HG03045 (cell line): ENCODE measurements around the gene HMCES.
"Not testable (repeated sequence)": the region's sequence is repeated elsewhere in the genome, so short reads cannot be mapped to it uniquely, and the experiment has no call there.

Experiments used
- ATAC-seq: cut with Tn5 transposase; IDR thresholded peaks from one replicate; pipeline ENCODE4 v1.9.1; 2021; ENCODE audit warnings: mild to moderate bottlenecking, moderate library complexity; ENCODE audit not compliant: unreplicated experiment

HMCES gene

GRCh38 chr3:129343643-129344360 lies 65.1 kb downstream of the HMCES start:
- ATAC-seq, result no peak

- ATAC-seq, result no peak
Observed at GRCh38 chr3:129344540-129345220, 66.0 kb downstream of the HMCES start.

- no peak for ATAC-seq
Observed at GRCh38 chr3:129345281-129345680, 66.6 kb downstream of the HMCES start.

- no peak for ATAC-seq
Observed at GRCh38 chr3:129345971-129346370, 67.3 kb downstream of the HMCES start.

- ATAC-seq, result no peak
Observed at GRCh38 chr3:129346695-129347457, 68.2 kb downstream of the HMCES start.

GRCh38 chr3:129347458-129347845 lies 68.8 kb downstream of the HMCES start:
- ATAC-seq, result no peak

GRCh38 chr3:129348734-129349133 lies 70.1 kb downstream of the HMCES start:
- no peak for ATAC-seq

- not testable (repeated sequence) for ATAC-seq
Observed at GRCh38 chr3:129349169-129349568, 70.5 kb downstream of the HMCES start.

GRCh38 chr3:129349791-129350190 lies 71.1 kb downstream of the HMCES start:
- ATAC-seq, result no peak

GRCh38 chr3:129352045-129352444 lies 73.4 kb downstream of the HMCES start:
- no peak for ATAC-seq

GRCh38 chr3:129352650-129353588 lies 74.2 kb downstream of the HMCES start:
- ATAC-seq, result no peak

- ATAC-seq, result no peak
Observed at GRCh38 chr3:129353589-129353941, 74.9 kb downstream of the HMCES start.
